ENCODE measurements around the gene ATP8B3. TPM values are rescaled to one million over a fixed set of nuclear protein-coding genes. Genes with fewer than 3 reads are reported as not detected.
"Not testable (repeated sequence)": the region's sequence is repeated elsewhere in the genome, so short reads cannot be mapped to it uniquely, and the experiment has no call there.

Gene ATP8B3
- total and polyA plus RNA-seq, 2 of the 13 experiments (the other 11 are each of a cell fraction or from before 2014, with no cell fraction given) = 2.6 to 5.9 TPM

DNA sequence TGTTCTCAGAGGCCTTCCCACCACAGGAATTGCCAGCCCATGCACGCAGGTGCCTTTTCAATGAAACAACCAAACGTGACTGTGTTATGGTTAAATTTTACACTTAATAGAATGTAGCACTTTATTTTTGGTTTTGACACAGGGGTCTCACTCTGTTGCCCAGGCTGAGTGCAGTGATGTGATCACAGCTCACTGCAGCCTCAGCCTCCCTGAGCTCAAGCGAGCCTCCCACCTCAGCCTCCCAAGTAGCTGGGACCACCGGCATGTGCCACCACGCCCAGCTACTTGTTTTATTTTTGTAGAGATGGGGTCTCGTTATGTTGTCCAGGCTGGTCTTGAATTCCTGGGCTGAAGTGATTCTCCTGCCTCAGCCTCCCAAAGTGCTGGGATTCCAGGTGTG, 7.2 kb downstream of the ATP8B3 start (continued):
- TF ChIP-seq, protein P1, sequence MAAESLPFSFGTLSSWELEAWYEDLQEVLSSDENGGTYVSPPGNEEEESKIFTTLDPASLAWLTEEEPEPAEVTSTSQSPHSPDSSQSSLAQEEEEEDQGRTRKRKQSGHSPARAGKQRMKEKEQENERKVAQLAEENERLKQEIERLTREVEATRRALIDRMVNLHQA (CRISPR knock-in tag; IDR thresholded peaks at IDR 0.05) = no peak
- no peak for TF ChIP-seq SALL1 (CRISPR knock-in tag; IDR thresholded peaks at IDR 0.05)
- TF ChIP-seq ZZZ3 (CRISPR knock-in tag; IDR thresholded peaks at IDR 0.05; ENCODE audit: borderline replicate concordance) = no peak
- TF ChIP-seq, protein P2, sequence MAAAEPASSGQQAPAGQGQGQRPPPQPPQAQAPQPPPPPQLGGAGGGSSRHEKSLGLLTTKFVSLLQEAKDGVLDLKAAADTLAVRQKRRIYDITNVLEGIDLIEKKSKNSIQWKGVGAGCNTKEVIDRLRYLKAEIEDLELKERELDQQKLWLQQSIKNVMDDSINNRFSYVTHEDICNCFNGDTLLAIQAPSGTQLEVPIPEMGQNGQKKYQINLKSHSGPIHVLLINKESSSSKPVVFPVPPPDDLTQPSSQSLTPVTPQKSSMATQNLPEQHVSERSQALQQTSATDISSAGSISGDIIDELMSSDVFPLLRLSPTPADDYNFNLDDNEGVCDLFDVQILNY (CRISPR knock-in tag; conservative IDR thresholded peaks at IDR 0.05) = no peak

DNA sequence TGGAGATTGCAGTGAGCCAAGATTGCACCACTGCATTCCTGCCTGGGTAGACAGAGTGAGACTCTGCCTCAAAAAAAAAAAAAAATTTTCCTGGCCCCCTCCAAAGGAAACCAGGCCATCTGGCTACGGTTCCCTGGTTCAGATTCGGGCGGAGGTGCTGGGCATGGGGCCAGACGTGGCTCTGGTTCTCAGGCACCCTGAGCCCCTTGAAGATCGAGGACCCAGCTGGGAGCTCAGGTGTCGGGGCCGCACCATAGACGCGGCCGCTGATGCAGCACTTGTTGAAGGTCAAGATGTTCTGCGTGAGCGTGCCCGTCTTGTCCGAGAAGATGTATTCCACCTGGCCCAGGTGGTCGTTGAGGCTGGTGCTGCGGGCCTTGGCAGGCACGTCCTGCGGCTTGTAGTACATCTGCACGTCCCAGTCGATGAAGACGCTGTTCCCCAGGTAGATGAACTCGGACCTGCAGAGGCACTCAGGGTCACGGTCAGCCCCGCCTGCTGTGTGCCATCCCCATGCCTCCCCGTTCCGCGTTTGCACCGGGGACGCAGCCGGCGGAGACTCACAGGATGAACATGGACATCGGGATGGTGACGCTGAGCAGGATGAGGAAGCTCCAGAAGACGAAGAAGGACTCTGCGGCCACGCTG, 12.3 kb downstream of the ATP8B3 start:
- CTCF ChIA-PET (ENCODE audit: low intra/inter-chr PET ratio, low total read pairs) = no interaction called here
- H3K4me3 ChIP-seq (replicated peaks in 1 of 3; ENCODE audit: insufficient read depth in 1 of 3, low read depth in 2 of 3, low read length in 3 of 3) = no peak overlapping the region

DNA sequence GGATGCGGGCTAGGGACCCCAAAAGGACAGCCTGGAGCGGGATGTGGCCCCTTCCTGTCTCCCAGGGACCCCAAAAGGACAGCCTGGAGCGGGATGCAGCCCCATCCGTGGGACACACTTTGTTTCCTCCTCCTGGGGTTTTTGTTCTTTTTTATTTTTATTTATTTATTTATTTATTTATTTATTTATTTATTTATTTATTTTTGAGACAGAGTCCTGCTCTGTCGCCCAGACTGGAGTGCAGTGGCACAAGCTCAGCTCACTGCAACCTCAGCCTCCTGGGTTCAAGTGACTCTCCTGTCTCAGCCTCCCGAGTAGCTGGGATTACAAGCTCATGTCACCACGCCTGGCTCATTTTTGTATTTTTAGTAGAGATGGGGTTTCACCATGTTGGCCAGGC, 14.8 kb downstream of the ATP8B3 start:
- H3K9ac ChIP-seq (ENCODE audit: insufficient read depth, low read depth, low read length); H3K27ac ChIP-seq (ENCODE audit: extremely low read length, insufficient read depth, low read length); H3K4me1 ChIP-seq (ENCODE audit: insufficient read depth, low read length); H3K4me3 ChIP-seq (replicated peaks in 1 of 3; ENCODE audit: insufficient read depth in 1 of 3, low read depth in 2 of 3, low read length in 3 of 3); H3K27me3 ChIP-seq (ENCODE audit: control insufficient read depth in 1 of 2, insufficient read depth in 2 of 2, low read length in 2 of 2); H3K4me2 ChIP-seq (ENCODE audit: low read depth, low read length); POLR2A ChIA-PET; intact Hi-C loops (cut with micrococcal nuclease; ENCODE audit: unreplicated experiment); ATAC-seq; FAIRE-seq; in situ Hi-C loops (cut with HindIII; ENCODE audit: extremely low pct_ligation_motif_present, low pct_unique_long_range_greater_than_20kb); H4K20me1 ChIP-seq (ENCODE audit: insufficient read depth, low read length); H3K79me2 ChIP-seq (ENCODE audit: insufficient read depth, low read length); BruUV-seq (replicated peaks); H2AFZ ChIP-seq (ENCODE audit: low read length); H3K9me3 ChIP-seq (ENCODE audit: low read length); H3K36me3 ChIP-seq (replicated peaks in 1 of 2; ENCODE audit: control insufficient read depth in 1 of 2, insufficient read depth in 2 of 2, low read length in 2 of 2); DNase-seq (ENCODE audit: low spot score): not testable (repeated sequence)
- CTCF ChIA-PET (ENCODE audit: low intra/inter-chr PET ratio, low total read pairs) = interaction anchor here (0.7 kb wide), 1 partner anchor 274 kb away, joined by 3 read pairs; the partner anchor contains the start of gene PLK5
- WGBS (ENCODE audit: low lambda C conversion rate) = 88% methylated on average over 6 of the region's 7 CpGs

More for the DNA sequence above, 12.3 kb downstream of the ATP8B3 start:
- no peak overlapping the region for H3K4me2 ChIP-seq (ENCODE audit: low read depth, low read length)
- H4K20me1 ChIP-seq (ENCODE audit: insufficient read depth, low read length) = no peaks in the 10 kb centered on the region
- POLR2A ChIA-PET = no interaction called here
- in situ Hi-C loops (cut with HindIII; ENCODE audit: extremely low pct_ligation_motif_present, low pct_unique_long_range_greater_than_20kb) = no loop called here
- no peak overlapping the region for H2AFZ ChIP-seq (ENCODE audit: low read length)
- BruUV-seq (replicated peaks) = no TSS peak
- no peak for DNase-seq (ENCODE audit: low spot score)
- H3K4me1 ChIP-seq (ENCODE audit: insufficient read depth, low read length) = peaks cover 7% of the 10 kb centered on the region
- ATAC-seq = no peak
- intact Hi-C loops (cut with micrococcal nuclease; ENCODE audit: unreplicated experiment) = no loop called here
- TF ChIP-seq CEBPB (IDR thresholded peaks at IDR 0.05; ENCODE audit: borderline replicate concordance, low read depth, low read length) = no peak
- TF ChIP-seq HMG20B (CRISPR knock-in tag; conservative IDR thresholded peaks at IDR 0.05) = no peak
- no peak for TF ChIP-seq SP2 (CRISPR knock-in tag; IDR thresholded peaks at IDR 0.05)
- no peak for TF ChIP-seq IRX3 (CRISPR knock-in tag; IDR thresholded peaks at IDR 0.05; ENCODE audit: borderline replicate concordance, low read depth)
- TF ChIP-seq SMAD3 (CRISPR knock-in tag; IDR thresholded peaks at IDR 0.05) = no peak
- no peak for TF ChIP-seq CENPT (CRISPR knock-in tag; IDR thresholded peaks at IDR 0.05; ENCODE audit: low read depth)
- TF ChIP-seq SSRP1 (CRISPR knock-in tag; IDR thresholded peaks at IDR 0.05) = no peak
- TF ChIP-seq SOX13 (IDR thresholded peaks at IDR 0.05) = no peak
- TF ChIP-seq SOX13 (CRISPR knock-in tag; conservative IDR thresholded peaks at IDR 0.05 in 1 of 2, IDR thresholded peaks at IDR 0.05 in 1 of 2) = no peak
- TF ChIP-seq, protein P3, sequence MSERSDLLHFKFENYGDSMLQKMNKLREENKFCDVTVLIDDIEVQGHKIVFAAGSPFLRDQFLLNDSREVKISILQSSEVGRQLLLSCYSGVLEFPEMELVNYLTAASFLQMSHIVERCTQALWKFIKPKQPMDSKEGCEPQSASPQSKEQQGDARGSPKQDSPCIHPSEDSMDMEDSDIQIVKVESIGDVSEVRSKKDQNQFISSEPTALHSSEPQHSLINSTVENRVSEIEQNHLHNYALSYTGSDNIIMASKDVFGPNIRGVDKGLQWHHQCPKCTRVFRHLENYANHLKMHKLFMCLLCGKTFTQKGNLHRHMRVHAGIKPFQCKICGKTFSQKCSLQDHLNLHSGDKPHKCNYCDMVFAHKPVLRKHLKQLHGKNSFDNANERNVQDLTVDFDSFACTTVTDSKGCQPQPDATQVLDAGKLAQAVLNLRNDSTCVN (CRISPR knock-in tag; IDR thresholded peaks at IDR 0.05; ENCODE audit: borderline replicate concordance) = no peak
- TF ChIP-seq POLR2AphosphoS5 (IDR thresholded peaks at IDR 0.05; ENCODE audit: low read depth, low read length) = no peak
- TF ChIP-seq BORCS8-MEF2B (CRISPR knock-in tag; IDR thresholded peaks at IDR 0.05) = no peak
- TF ChIP-seq, protein P4, sequence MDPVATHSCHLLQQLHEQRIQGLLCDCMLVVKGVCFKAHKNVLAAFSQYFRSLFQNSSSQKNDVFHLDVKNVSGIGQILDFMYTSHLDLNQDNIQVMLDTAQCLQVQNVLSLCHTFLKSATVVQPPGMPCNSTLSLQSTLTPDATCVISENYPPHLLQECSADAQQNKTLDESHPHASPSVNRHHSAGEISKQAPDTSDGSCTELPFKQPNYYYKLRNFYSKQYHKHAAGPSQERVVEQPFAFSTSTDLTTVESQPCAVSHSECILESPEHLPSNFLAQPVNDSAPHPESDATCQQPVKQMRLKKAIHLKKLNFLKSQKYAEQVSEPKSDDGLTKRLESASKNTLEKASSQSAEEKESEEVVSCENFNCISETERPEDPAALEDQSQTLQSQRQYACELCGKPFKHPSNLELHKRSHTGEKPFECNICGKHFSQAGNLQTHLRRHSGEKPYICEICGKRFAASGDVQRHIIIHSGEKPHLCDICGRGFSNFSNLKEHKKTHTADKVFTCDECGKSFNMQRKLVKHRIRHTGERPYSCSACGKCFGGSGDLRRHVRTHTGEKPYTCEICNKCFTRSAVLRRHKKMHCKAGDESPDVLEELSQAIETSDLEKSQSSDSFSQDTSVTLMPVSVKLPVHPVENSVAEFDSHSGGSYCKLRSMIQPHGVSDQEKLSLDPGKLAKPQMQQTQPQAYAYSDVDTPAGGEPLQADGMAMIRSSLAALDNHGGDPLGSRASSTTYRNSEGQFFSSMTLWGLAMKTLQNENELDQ (CRISPR knock-in tag; IDR thresholded peaks at IDR 0.05; ENCODE audit: borderline replicate concordance) = no peak
- H3K27ac ChIP-seq (ENCODE audit: extremely low read length, insufficient read depth, low read length) = no peak overlapping the region
- H3K36me3 ChIP-seq (replicated peaks in 1 of 2; ENCODE audit: control insufficient read depth in 1 of 2, insufficient read depth in 2 of 2, low read length in 2 of 2) = no peaks in the 10 kb centered on the region
- no peak for FAIRE-seq
- 94% methylated on average over 22 of the region's 36 CpGs for WGBS (ENCODE audit: low lambda C conversion rate)
- H3K79me2 ChIP-seq (ENCODE audit: insufficient read depth, low read length) = no peaks in the 10 kb centered on the region
- H3K9me3 ChIP-seq (ENCODE audit: low read length) = no peaks in the 10 kb centered on the region
- peaks cover 0 to 2% of the 10 kb centered on the region in 2 experiments; a peak in 1 of 5 replicates for H3K27me3 ChIP-seq (ENCODE audit: control insufficient read depth in 1 of 2, insufficient read depth in 2 of 2, low read length in 2 of 2)
- H3K9ac ChIP-seq (ENCODE audit: insufficient read depth, low read depth, low read length) = no peak overlapping the region
